Fibroblast of the conjunctiva (primary cell): Measurements from ENCODE around the gene BLCAP.
"Not testable (repeated sequence)": the region's sequence is repeated elsewhere in the genome, so short reads cannot be mapped to it uniquely, and the experiment has no call there.

Source experiments
- DNase-seq: peaks from one replicate; pipeline ENCODE4 v3.0.0-alpha.2; 2010; ENCODE audit warnings: low read depth

The BLCAP gene

GRCh38 chr20:37515876-37516275 lies 11.8 kb downstream of the BLCAP start:
- no peak for DNase-seq

GRCh38 chr20:37513779-37514359 lies 13.8 kb downstream of the BLCAP start:
- DNase-seq: no peak

GRCh38 chr20:37511610-37512275 lies 15.9 kb downstream of the BLCAP start:
- DNase-seq: peak; percentile 41

- no peak for DNase-seq
Observed at GRCh38 chr20:37510226-37510625, 17.4 kb downstream of the BLCAP start.

- no peak for DNase-seq
Observed at GRCh38 chr20:37506152-37506725, 21.4 kb downstream of the BLCAP start.

GRCh38 chr20:37505263-37506151 lies 22.2 kb downstream of the BLCAP start:
- DNase-seq: no peak

GRCh38 chr20:37504404-37505096 lies 23.1 kb downstream of the BLCAP start:
- DNase-seq: no peak

GRCh38 chr20:37503256-37503927 lies 24.3 kb downstream of the BLCAP start:
- DNase-seq: no peak

GRCh38 chr20:37502654-37503053 lies 25.0 kb downstream of the BLCAP start:
- no peak for DNase-seq

GRCh38 chr20:37501940-37502339 lies 25.7 kb downstream of the BLCAP start:
- DNase-seq: no peak

- no peak for DNase-seq
Observed at GRCh38 chr20:37500311-37500710, 27.4 kb downstream of the BLCAP start.

GRCh38 chr20:37498066-37498665 lies 29.5 kb downstream of the BLCAP start:
- DNase-seq: no peak

- no peak for DNase-seq
Observed at GRCh38 chr20:37494796-37495195, 32.9 kb downstream of the BLCAP start.

- no peak for DNase-seq
Observed at GRCh38 chr20:37494301-37494700, 33.4 kb downstream of the BLCAP start.

GRCh38 chr20:37492945-37493344 lies 34.7 kb downstream of the BLCAP start:
- DNase-seq: no peak

GRCh38 chr20:37492096-37492625 lies 35.5 kb downstream of the BLCAP start:
- DNase-seq: no peak

GRCh38 chr20:37490663-37491350 lies 36.9 kb downstream of the BLCAP start:
- DNase-seq: no peak

GRCh38 chr20:37486209-37486608 lies 41.5 kb downstream of the BLCAP start:
- not testable (repeated sequence) for DNase-seq

- no peak for DNase-seq
Observed at GRCh38 chr20:37484331-37484730, 43.3 kb downstream of the BLCAP start.

GRCh38 chr20:37481610-37482009 lies 46.1 kb downstream of the BLCAP start:
- DNase-seq: no peak
